ENCODE results near the gene TIMM29.
"Not testable (repeated sequence)": the region's sequence is repeated elsewhere in the genome, so short reads cannot be mapped to it uniquely, and the experiment has no call there.

Gene TIMM29

DNA sequence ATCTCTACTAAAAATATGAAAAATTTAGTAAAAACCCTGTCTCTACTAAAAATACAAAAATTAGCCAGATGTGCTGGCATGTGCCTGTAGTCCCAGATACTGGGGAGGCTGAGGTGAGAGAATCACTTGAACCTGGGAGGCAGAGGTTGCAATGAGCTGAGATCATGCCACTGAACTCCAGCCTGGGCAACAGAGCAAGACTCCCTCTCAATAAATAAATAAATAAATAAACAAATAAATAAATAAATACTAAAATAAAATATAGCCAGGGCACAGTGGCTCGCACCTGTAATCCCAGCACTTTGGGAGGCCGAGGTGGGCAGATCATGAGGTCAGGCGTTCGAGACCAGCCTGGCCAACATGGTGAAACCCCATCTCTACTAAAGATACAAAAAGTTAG, 14.8 kb downstream of the TIMM29 start:
- not testable (repeated sequence) for DNase-seq (ENCODE audit: low read depth, low spot score)

DNA sequence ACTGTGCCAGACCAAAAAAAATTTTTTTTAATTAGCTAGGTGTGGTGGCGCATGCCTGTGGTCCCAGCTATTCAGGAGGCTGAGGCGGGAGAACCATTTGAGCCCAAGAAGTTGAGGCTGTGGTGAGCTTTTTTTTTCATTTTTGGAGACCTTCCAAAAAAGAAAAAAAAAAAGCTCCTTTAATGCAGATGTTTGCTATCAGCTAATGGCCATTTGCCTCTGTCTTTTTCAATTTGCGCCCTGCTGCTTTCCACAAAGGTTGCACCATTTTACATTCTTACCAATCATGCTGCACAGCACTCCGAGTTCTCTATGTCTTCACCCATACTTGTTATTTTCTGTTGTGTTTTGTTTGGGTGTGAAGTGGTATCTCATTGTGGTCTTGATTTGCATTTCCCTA, 16.7 kb downstream of the TIMM29 start:
- no peak for DNase-seq (ENCODE audit: low read depth, low spot score)

DNA sequence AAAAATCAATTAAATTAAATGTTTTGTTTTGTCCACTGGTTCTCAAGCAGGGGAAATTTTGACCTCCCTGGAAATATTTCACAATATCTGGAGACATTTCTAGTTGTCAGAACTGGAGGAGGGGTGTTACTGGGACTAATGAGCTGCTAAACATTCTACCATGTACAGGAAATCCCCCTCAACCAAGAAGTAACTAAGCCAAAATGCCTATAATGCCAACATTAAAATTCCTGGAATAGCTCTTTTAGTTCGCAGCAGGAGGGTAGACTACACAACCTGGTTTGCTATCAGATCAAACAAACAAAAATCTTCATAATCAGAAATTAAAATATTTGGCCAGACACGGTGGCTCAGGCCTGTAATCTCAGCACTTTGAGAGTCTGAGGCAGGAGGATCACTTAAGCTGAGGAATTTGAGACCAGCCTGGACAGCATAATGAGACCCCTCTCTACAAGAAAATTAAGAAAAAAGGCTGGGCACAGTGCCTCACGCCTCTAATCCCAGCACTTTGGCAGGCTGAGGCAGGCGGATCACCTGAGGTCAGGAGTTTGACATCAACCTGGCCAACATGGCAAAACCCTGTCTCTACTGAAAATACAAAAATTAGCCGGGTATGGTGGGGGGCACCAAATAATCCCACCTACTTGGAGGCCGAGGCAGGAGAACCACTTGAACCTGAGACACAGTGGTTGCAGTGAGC, 18.5 kb downstream of the TIMM29 start:
- no peak for DNase-seq (ENCODE audit: low read depth, low spot score)

DNA sequence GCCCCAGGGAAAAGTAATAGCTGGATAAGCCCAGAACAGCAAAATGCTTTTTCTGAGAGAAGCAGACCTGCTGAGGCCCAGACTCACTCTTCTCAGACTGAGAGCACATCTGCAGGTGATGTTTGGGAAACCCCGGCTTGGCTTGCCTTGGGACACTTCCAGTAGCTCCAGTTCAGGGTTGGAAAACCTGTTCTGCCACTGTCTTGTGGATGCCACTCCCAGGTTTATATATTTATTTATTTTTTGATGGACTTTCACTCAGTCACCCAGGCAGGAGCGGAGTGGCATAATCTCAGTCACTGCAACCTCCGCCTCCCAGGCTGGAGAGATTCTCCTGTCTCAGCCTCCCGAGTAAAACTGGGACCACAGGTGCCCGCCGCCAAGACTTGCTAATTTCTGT, 24.2 kb downstream of the TIMM29 start:
- no peak for DNase-seq (ENCODE audit: low read depth, low spot score)

DNA sequence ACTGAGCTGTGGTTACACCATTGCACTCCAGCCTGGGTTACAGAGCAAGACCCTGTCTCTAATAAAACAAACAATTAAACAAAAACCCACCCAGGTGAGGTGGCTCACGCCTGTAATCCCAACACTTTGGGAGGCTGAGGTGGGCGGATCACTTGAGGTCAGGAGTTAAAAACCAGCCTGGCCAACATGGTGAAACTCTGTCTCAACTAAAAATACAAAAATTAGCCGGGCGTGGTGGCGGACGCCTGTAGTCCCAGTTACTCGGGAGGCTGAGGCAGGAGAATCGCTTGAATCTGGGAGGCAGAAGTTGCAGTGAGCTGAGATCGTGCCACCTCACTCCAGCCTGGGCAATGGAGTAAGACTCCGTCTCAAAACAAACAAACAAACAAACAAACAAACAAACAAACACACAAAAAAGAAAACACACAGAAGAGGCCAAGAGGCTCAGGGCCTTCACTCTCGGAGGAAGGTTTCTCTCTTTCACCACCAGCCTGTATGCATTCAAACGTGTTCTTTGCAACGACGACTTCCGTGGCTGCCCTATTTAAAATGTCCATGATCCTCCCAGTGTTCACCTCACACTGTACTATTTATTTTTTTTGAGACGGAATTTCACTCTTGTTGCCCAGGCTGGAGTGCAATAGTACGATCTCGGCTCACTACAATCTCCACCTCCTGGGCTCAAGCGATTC, 30.8 kb downstream of the TIMM29 start:
- DNase-seq (ENCODE audit: low read depth, low spot score), result not testable (repeated sequence)

DNA sequence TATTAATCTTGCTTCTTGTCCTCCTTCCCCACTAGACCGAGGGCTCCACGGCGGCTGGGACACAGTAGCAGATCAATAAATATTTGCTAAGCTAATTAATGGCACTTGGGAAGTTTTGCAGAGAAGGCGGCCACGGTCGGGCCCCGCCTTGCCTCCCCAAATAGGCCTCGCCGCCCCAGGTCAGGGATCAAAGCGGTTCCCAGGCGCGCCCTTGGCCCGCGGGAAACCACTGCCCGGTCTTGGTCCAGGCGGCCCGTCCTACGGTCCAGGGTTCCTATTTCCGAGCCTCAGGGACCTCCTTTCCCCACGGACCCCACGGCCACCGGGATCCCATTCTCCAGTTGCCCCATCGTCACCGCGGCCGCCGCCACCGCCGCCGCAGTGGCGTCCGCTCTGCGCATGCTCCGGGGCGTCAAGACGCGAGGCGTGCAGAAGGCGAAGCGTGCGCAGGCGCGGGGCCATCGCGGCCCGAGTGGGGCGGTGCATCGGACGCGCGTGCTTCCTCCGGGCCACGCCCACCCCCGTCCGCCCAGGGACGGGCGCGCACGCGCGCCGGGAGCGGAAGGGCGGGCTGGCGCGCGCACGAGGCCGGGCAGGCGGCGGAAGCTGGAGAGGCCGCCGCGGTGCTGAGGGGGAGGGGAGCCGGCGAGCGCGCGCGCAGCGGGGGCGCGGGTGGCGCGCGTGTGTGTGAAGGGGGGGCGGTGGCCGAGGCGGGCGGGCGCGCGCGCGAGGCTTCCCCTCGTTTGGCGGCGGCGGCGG, 31.9 kb downstream of the TIMM29 start, which contains the start of gene SMARCA4:
TSS of gene SMARCA4 (plus strand) at position 717 of the 759 bp plus-strand sequence. CDS start 23,122 bp downstream, outside the sequence.
- peak; percentile 86 for DNase-seq (ENCODE audit: low read depth, low spot score)

DNA sequence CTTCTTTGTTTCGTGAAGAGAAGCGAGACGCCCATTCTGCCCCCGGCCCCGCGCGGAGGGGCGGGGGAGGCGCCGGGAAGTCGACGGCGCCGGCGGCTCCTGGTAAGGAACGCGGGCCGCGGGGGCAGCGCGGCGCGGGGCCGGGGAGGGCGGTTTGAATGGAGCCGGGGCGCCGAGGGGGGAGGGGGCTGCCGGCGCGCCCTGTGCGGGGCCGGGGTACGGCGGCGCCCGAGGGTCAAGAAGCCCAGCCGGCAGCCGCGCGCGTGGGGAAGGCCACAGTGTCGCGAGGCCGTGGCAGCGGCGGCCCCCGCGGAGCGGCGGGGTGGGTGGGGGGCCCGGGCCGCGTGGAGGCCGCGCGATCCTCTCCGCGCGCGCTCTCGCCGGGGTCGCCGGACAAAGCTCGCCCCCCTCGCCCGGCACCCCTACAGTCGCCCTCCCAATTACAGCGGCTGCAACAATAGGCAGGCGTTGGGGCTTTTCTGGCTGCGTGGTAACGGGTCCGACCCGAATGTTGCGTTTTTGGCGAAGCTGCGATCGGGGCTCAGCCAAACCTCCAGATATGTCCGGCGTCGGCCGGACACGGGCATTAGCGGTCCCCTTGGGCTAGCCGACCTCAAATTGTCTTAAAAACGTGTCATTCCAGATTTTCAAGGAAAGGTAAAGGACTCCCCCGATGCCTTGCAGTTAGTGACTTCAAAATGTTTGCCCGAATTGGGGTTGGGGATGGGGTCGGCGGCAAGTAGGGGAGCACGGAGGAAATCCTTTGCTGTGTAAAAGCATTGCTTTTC, 32.7 kb downstream of the TIMM29 start:
- DNase-seq (ENCODE audit: low read depth, low spot score), result no peak

DNA sequence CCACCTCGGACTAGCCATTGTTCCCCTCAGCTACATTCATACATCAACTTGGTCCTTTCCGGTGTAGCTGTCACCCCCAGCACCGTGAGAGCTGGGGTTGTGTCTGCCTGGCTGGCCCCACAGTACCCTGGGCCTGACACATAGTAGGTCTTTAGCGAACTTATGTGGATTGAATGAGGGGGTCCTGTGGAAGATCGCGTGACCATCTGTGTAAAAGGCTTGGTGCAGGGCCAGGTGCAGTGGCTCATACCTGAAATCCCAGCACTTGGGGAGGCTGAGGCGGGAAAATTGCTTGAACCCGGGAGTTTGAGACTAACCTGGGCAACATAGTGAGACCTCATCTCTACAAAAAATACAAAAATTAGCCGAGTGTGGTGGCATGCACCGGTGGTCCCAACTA, 34.3 kb downstream of the TIMM29 start:
- no peak for DNase-seq (ENCODE audit: low read depth, low spot score)

DNA sequence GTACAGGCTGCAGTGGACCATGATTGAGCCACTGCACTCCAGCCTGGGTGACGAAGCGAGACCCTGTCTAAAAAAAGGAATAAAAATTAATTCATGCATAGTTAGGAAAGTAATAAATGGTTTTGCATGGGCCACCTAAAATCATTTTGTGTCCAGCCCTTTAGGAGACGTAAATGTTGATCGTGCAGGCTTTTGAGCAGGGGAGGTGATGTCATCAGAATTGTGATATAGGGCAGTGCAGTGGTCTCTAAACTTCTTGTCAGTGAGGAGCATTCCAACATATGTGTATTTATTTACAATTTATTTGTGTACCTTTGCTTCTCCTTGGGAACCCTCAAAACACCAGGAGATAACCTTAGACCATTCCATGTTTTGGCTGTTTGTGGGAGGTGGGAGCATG, 35.3 kb downstream of the TIMM29 start:
- no peak for DNase-seq (ENCODE audit: low read depth, low spot score)

DNA sequence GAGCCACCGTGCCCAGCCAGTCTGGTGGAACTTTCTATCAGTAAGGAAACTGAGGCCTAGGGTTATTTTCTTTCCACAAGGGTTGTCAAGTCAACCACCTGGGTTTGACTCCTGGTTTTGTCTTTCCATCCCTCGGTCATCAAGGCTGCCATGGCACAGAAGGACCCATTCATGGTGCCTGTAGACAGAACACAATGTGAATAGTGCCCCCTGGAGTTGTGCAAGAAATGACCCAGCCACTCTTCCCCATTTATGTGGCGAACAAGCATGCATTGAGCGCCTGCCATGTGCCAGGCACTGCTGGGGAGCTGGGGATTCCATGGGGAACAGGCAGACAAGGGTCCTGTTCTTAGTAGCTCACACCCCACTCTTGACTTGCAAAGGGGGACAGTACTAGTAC, 36.3 kb downstream of the TIMM29 start:
- DNase-seq (ENCODE audit: low read depth, low spot score), result no peak

DNA sequence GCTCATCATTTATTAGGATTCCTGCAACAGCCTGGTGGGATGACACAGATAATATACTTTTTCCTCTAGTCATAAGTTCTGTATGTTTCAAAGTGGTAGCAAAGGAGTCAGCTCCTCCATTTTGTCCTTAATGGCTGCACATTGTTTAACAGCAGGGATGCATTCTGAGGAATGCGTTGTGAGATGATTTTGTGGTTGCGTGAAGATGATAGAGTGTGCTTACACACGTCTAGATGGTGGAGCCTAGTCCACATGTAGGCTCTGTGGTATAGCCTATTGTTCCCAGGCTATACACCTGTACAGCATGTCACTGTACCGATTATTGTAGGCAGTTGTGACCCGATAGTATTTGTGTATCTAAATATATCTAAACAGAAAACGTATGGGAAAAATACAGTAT, 36.8 kb downstream of the TIMM29 start:
- DNase-seq (ENCODE audit: low read depth, low spot score), result no peak

DNA sequence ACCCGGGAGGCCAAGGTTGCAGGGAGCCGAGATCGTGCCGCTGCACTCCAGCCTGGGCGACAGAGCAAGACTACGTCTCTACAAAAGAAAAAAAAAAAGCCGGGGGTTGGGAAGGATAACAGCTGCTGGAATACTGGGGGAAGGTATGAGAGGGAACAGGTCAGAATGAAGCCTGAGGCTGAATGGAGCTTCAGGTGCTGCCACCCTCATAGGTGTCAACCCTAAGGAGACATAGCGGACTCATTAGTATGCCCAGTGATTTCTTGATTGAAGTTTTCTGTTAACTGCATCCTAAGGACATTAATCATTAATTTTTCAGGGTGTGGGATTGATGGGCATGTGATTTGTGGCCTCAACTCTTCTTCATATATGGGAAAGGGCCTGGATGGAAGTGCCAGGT, 38.2 kb downstream of the TIMM29 start:
- DNase-seq (ENCODE audit: low read depth, low spot score), result no peak

DNA sequence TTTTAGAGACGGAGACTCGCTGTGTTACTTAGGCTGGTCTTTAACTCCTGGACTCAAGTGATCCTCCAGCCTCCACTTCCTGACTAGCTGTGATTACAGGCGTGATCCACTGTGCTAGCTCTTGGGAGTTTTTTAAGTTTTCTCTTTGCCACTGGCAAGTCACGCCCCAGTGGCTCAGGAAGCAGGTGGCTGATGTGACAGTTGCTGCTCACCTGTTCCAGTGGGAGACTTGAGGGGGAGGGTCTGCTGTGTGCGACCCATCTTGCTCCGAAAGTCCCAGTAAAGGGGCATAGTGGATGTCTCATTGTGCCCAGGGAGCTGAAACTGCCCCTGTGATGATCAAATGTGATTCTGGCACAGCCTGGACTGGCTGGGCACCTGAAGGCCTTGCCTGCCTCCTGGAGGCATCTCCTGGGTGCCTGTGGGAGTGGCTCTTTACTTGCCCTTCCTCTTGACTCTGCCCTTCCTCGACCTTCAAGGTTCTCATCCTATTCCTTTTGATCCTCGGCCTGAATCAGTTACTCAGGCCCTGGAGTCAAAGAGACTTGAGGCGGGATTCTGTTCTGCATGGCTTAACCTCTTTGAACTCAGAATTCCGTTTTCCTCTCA, 40.0 kb downstream of the TIMM29 start:
- DNase-seq (ENCODE audit: low read depth, low spot score), result no peak

DNA sequence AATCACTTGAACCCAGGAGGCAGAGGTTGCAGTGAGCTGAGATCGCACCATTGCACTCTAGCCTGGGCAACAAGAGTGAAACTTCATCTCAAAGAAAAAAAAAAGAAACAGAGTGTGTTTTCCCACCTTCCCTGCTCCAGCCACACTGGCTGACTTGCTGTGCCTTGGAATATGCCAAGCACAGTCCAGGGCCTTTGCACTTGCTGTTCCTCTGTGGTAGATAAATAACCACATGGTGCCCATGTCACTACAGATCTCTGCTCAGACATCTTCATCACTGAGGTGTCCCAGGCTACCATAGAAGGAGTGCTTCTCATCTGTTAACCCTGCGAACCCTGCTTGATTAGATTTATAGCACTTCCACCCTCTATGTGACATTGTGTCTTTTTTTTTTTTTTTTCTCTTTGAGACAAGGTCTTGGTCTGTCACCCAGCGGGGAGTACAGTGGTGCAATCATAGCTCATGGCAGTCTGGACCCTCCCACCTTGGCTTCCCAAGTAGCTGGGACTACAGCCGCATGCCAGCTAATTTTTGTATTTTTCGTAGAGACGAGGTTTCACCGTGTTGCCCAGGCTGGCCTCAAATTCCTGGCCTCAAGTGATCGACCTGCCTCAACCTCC, 42.6 kb downstream of the TIMM29 start:
- no peak for DNase-seq (ENCODE audit: low read depth, low spot score)

DNA sequence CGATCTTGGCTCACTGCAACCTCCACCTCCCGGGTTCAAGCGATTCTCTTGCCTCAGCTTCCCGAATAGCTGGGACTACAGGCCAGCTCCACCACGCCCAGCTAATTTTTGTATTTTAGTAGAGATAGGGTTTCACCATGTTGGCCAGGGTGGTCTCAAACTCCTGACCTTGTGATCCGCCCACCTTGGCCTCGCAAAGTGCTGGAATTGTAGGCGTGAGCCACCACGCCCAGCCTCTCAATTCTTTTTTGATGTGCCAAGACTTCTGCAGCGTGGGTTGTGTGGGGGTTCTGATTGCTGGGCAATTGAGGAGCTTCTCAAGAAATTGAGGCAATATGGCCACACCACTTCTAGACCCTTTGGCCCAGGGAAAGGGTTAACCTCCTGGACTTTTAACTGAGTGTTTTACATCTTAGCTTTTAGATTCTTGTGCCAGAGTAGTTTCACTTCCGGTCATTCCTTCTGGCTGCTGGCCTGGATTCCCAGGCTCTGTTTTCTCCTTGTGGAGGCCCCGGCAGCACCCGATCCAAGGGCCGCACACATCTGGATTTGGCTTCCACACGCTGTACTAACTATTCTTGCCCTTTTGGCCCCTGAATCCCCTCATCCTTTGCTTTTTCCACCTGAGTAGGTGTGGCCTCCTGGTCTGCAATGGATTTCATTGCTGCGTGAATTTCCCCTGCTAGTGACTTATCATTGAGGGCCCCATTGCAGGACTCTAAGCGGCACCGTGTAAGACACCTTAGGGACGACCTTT, 46.9 kb downstream of the TIMM29 start:
- DNase-seq (ENCODE audit: low read depth, low spot score), result no peak

DNA sequence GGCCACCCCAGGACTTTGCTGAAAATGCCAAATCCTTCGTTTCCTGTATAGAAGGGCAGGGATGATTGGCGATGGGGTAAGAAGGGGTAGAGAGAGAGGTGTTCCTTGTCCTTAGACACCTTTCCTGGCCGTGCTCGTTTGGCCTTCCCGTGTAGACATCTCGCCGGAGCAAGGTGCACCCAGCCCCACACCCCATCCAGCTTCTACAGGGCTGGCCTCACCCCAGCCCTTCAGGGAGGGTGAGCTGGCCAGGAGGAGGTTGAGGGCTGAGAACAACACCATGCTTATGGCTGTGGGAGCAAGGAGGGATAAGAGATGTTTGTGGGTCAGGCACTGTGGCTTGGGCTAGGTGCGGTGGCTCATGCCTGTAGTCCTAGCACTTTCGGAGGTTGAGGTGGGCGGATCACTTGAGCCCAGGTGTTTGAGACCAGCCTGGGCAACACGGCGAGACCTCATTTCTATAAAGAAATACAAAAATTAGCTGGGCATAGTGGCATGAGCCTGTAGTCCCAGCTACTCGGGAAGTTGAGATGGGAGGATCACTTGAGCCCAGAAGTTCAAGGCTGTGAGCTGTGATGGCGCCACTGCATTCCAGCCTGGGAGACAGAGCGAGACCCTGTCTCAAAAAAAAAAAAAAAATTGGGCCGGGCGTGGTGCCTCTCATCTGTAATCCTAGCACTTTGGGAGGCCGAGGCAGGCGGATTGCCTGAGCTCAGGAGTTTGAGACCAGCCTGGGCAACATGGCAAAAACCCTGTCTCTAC, 47.7 kb downstream of the TIMM29 start:
- DNase-seq (ENCODE audit: low read depth, low spot score), result no peak

DNA sequence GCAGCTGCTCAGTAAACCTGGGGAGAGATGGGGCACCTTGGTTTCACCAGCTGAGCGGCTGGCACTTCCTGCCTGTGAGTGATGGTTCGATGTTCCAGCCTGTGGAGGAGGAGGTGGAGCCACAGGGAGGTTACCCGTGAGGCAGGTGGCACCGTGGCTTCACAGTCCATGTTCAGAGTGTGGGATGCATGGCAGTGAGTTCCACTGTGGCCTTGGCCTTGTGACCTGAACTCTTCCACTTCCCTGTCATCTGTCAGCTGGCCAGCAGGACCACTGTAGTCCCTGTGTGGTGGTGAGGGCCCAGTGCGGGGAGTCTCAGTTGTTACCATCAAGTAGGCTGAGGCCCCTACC, 49.1 kb downstream of the TIMM29 start:
- DNase-seq (ENCODE audit: low read depth, low spot score), result no peak
